Measurements from ENCODE around the gene GPATCH8. TPM values are rescaled to one million over a fixed set of nuclear protein-coding genes. Genes with fewer than 3 reads are reported as not detected.

Gene GPATCH8
- total RNA-seq, 4 donors from 2014 or later = 39.6 to 91.6 (median 48.3) TPM

DNA sequence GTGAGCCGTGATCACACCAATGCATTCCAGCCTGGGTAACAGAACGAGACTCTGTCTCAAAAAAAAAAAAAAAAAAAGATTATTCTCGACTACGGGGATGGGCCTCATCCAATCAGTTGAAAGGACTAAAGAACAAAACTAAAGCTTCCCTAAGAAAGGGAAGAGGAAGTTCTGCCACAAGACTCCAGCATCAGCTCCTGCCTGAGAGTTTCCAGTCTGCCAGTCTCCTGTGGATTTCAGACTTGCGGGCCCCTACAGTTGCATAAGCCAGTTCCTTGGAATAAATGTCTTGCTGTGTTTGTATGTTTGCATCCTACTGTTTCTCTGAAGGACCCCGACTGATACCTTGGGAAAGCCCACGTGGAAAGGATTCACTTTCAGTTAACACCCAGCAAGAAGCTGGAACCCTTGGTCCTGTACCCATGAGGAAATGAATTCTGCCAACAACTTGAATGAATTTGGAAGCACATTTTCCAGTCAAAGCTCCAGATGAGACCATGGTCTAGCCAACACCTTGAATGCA, 27.8 kb upstream of the GPATCH8 start:
- Histone ChIP-seq H3K27me3 (no peaks in the 10 kb centered on the region), H3K27ac (no peak overlapping the region), H3K36me3 (no peaks in the 10 kb centered on the region), H3K4me1 (peaks cover 0 to 6% (median 0%) of the 10 kb centered on the region in 4 donors), H3K4me3 (no peak overlapping the region), H3K9me3 (no peaks in the 10 kb centered on the region)
- no peak for DNase-seq
- no peak for TF ChIP-seq POLR2A (IDR thresholded peaks at IDR 0.05)
- TF ChIP-seq, protein P1, sequence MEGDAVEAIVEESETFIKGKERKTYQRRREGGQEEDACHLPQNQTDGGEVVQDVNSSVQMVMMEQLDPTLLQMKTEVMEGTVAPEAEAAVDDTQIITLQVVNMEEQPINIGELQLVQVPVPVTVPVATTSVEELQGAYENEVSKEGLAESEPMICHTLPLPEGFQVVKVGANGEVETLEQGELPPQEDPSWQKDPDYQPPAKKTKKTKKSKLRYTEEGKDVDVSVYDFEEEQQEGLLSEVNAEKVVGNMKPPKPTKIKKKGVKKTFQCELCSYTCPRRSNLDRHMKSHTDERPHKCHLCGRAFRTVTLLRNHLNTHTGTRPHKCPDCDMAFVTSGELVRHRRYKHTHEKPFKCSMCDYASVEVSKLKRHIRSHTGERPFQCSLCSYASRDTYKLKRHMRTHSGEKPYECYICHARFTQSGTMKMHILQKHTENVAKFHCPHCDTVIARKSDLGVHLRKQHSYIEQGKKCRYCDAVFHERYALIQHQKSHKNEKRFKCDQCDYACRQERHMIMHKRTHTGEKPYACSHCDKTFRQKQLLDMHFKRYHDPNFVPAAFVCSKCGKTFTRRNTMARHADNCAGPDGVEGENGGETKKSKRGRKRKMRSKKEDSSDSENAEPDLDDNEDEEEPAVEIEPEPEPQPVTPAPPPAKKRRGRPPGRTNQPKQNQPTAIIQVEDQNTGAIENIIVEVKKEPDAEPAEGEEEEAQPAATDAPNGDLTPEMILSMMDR (IDR thresholded peaks at IDR 0.05) = no peak

DNA sequence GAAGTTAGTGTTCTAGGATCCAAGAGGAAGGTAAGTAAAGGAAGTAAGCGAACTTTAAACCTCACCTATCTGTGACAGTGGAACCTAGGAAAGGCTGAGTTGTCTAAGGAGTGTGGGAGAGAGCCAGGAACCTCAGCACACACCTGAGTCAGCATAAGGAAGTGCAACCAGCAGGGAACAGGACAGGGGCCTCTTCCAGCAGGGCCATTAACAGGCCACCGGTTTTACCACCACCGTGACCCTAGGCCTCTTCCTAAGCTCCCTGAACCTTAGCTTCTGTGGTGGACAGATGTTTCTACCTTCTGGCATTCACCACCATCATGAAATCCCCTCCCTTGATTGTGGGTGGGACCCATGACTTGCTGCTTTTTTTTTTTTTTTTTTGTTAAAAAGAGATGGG, 26.7 kb upstream of the GPATCH8 start:
- no peaks in the 10 kb centered on the region for H3K27me3 ChIP-seq
- no peaks in the 10 kb centered on the region for H3K36me3 ChIP-seq
- peaks cover 0 to 6% (median 0%) of the 10 kb centered on the region in 4 donors for H3K4me1 ChIP-seq
- H3K4me3 ChIP-seq = no peak overlapping the region
- DNase-seq = no peak
- no peak overlapping the region for H3K27ac ChIP-seq
- no peak for TF ChIP-seq POLR2A (IDR thresholded peaks at IDR 0.05)
- TF ChIP-seq, protein P1 (IDR thresholded peaks at IDR 0.05) = no peak
- H3K9me3 ChIP-seq = no peaks in the 10 kb centered on the region

DNA sequence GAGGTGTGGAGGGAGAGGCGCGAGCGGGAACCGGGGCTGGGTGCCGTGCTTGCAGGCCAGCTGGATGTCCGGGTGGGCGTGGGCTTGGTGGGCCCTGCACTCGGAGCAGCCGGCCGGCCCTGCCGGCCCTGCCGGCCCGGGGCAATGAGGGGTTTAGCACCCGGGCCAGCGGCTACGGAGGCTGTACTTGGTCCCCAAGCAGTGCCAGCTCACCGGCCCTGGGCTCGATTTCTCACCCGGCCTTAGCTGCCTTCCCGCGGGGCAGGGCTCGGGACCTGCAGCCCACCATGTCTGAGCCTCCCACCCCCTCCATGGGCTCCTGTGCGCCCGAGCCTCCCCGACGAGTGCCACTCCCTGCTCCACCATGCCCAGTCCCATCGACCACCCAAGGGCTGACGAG, 24.7 kb upstream of the GPATCH8 start:
- H3K9me3 ChIP-seq = no peaks in the 10 kb centered on the region
- no peak for TF ChIP-seq POLR2A (IDR thresholded peaks at IDR 0.05)
- TF ChIP-seq, protein P1 (IDR thresholded peaks at IDR 0.05) = no peak
- H3K4me3 ChIP-seq = no peak overlapping the region
- no peaks in the 10 kb centered on the region for H3K27me3 ChIP-seq
- H3K27ac ChIP-seq = no peak overlapping the region
- no peak for DNase-seq
- no peaks in the 10 kb centered on the region for H3K36me3 ChIP-seq
- H3K4me1 ChIP-seq = no peaks in the 10 kb centered on the region

DNA sequence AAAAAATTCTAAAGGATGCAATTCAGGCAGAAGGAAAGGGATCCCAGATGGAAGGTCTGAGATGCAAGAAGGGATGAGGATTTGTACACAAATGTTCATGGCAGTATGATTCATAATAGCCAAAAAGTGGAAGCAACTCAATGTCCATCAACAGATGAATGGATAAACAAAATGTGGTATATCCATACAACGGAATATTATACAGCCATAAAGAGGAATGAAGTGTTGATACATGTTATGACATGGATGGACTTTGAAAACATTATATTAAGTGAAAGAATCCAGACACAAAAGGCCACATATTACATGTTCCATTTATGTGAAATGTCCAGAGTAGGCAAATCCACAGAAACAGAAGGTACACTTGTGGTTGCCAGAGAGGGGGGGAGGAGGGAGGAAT, 23.9 kb upstream of the GPATCH8 start:
- TF ChIP-seq, protein P1 (IDR thresholded peaks at IDR 0.05) = no peak
- TF ChIP-seq POLR2A (IDR thresholded peaks at IDR 0.05) = no peak
- no peaks in the 10 kb centered on the region for H3K36me3 ChIP-seq
- no peak overlapping the region for H3K27ac ChIP-seq
- H3K4me3 ChIP-seq = no peak overlapping the region
- no peaks in the 10 kb centered on the region for H3K4me1 ChIP-seq
- no peaks in the 10 kb centered on the region for H3K27me3 ChIP-seq
- H3K9me3 ChIP-seq = no peaks in the 10 kb centered on the region
- no peak for DNase-seq

DNA sequence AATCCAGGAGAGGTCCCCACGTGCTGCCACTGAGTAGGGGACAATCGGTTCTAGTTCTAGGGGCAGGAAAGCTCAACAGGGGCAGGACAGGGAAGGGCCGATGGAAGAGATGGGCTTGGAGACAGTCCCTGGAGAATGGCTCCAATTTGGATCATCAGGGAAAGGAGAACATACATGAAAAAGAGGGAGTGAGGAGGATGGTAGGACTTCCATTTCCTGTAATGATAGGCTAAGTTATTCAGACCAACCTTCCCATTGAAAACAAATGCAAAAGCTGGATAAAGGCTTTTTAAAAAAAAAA, 20.4 kb upstream of the GPATCH8 start:
- TF ChIP-seq POLR2A (IDR thresholded peaks at IDR 0.05) = no peak
- TF ChIP-seq, protein P1 (IDR thresholded peaks at IDR 0.05) = no peak
- Histone ChIP-seq H3K9me3 (no peaks in the 10 kb centered on the region), H3K36me3 (no peaks in the 10 kb centered on the region), H3K27ac (no peak overlapping the region), H3K4me3 (no peak overlapping the region), H3K27me3 (no peaks in the 10 kb centered on the region), H3K4me1 (no peaks in the 10 kb centered on the region)
- DNase-seq = no peak

All from Peyer's patch (tissue), 4 donors.